Chondrocyte (in vitro differentiated cells): Measurements from ENCODE around the gene ANTXR2. TPM values are rescaled to one million over a fixed set of nuclear protein-coding genes. Genes with fewer than 3 reads are reported as not detected.

Experiments used
- DNase-seq: peaks from one replicate; pipeline ENCODE4 v3.0.0; 2021; ENCODE audit warnings: mixed read lengths, low spot score
- H3K27ac Mint-ChIP-seq: one replicate; pipeline ENCODE4 v1.8.0; 2021; ENCODE audit warnings: mild to moderate bottlenecking, moderate library complexity, mixed read lengths; ENCODE audit not compliant: unreplicated experiment
- H3K27me3 Mint-ChIP-seq: 2 replicates; pipeline ENCODE4 v1.8.0; 2021; ENCODE audit warnings: low read depth, mixed read lengths
- H3K36me3 Mint-ChIP-seq: 2 replicates; pipeline ENCODE4 v1.8.0; 2021; ENCODE audit warnings: low read depth, mixed read lengths
- H3K4me1 Mint-ChIP-seq: 2 replicates; pipeline ENCODE4 v1.8.0; 2021; ENCODE audit warnings: low read depth, mild to moderate bottlenecking, mixed read lengths
- H3K4me3 Mint-ChIP-seq: one replicate; pipeline ENCODE4 v1.8.0; 2021; ENCODE audit warnings: mild to moderate bottlenecking, moderate library complexity, mixed read lengths; ENCODE audit not compliant: unreplicated experiment
- H3K9me3 Mint-ChIP-seq: 2 replicates; pipeline ENCODE4 v1.8.0; 2021; ENCODE audit warnings: low read depth, mixed read lengths
- CTCF ChIP-seq: fragments of 200-600 bp; sonication (generic); IDR thresholded peaks from 2 replicates; pipeline ENCODE4 v1.5.0; 2021; ENCODE audit warnings: antibody characterized with exemption, mild to moderate bottlenecking, moderate library complexity
- total RNA-seq: library from RNA; stranded (reverse); gene quantifications from 3 replicates; pipeline ENCODE4 v1.2.1, GENCODE V29; 2021

ANTXR2 gene
- total RNA-seq, 1 donor from 2014 or later, result 32.1 TPM

GRCh38 chr4:80049402-80049801 is 23.6 kb downstream of the ANTXR2 start:
- no peak overlapping the region for H3K27ac Mint-ChIP-seq
- H3K4me1 Mint-ChIP-seq, result peaks cover 20% of the 10 kb centered on the region
- H3K27me3 Mint-ChIP-seq, result no peaks in the 10 kb centered on the region
- peaks cover 10% of the 10 kb centered on the region for H3K36me3 Mint-ChIP-seq
- H3K4me3 Mint-ChIP-seq, result no peak overlapping the region
- TF ChIP-seq CTCF, result no peak
- H3K9me3 Mint-ChIP-seq, result no peaks in the 10 kb centered on the region
- DNase-seq, result no peak

GRCh38 chr4:80045786-80046185 is 27.2 kb downstream of the ANTXR2 start:
- DNase-seq, result no peak
- H3K9me3 Mint-ChIP-seq, result no peaks in the 10 kb centered on the region
- peaks cover 10% of the 10 kb centered on the region for H3K36me3 Mint-ChIP-seq
- peaks cover 12% of the 10 kb centered on the region for H3K4me1 Mint-ChIP-seq
- no peak for TF ChIP-seq CTCF
- no peak overlapping the region for H3K27ac Mint-ChIP-seq
- H3K4me3 Mint-ChIP-seq, result no peak overlapping the region
- H3K27me3 Mint-ChIP-seq, result no peaks in the 10 kb centered on the region

- no peak for DNase-seq
- no peak for TF ChIP-seq CTCF
- no peak overlapping the region for H3K4me3 Mint-ChIP-seq
- H3K27me3 Mint-ChIP-seq, result no peaks in the 10 kb centered on the region
- peaks cover 8% of the 10 kb centered on the region for H3K36me3 Mint-ChIP-seq
- no peak overlapping the region for H3K27ac Mint-ChIP-seq
- peaks cover 6% of the 10 kb centered on the region for H3K4me1 Mint-ChIP-seq
- no peaks in the 10 kb centered on the region for H3K9me3 Mint-ChIP-seq
Measured at GRCh38 chr4:80043541-80043940, 29.5 kb downstream of the ANTXR2 start.

GRCh38 chr4:80042821-80043220 is 30.2 kb downstream of the ANTXR2 start:
- peaks cover 8% of the 10 kb centered on the region for H3K36me3 Mint-ChIP-seq
- H3K27me3 Mint-ChIP-seq, result no peaks in the 10 kb centered on the region
- no peak for DNase-seq
- TF ChIP-seq CTCF, result no peak
- H3K9me3 Mint-ChIP-seq, result no peaks in the 10 kb centered on the region
- no peak overlapping the region for H3K4me3 Mint-ChIP-seq
- peaks cover 6% of the 10 kb centered on the region for H3K4me1 Mint-ChIP-seq
- H3K27ac Mint-ChIP-seq, result no peak overlapping the region

GRCh38 chr4:80037864-80038263 is 35.2 kb downstream of the ANTXR2 start:
- no peaks in the 10 kb centered on the region for H3K9me3 Mint-ChIP-seq
- peaks cover 3% of the 10 kb centered on the region for H3K36me3 Mint-ChIP-seq
- H3K4me1 Mint-ChIP-seq, result peaks cover 11% of the 10 kb centered on the region
- DNase-seq, result no peak
- H3K27ac Mint-ChIP-seq, result peak overlapping the region; percentile 93
- TF ChIP-seq CTCF, result no peak
- no peaks in the 10 kb centered on the region for H3K27me3 Mint-ChIP-seq
- H3K4me3 Mint-ChIP-seq, result no peak overlapping the region
